Measurements from ENCODE around the gene NFE2L3.

GRCh38 chr7:26117142-26117807 is 34.7 kb upstream of the NFE2L3 start:
- TF ChIP-seq CTCF (IDR thresholded peaks at IDR 0.05), result no peak
- no peak for TF ChIP-seq POLR2A (IDR thresholded peaks at IDR 0.05)

Measured in body of pancreas (tissue), 4 donors.